ELR (cell line): ENCODE results near the gene MAP1LC3B2.

Source experiments
- DNase-seq: peaks from one replicate; pipeline ENCODE4 v3.0.0-alpha.2; 2015; ENCODE audit warnings: low read depth

The MAP1LC3B2 gene

GRCh38 chr12:116595672-116596071 lies 36.5 kb downstream of the MAP1LC3B2 start:
- DNase-seq = no peak

DNA sequence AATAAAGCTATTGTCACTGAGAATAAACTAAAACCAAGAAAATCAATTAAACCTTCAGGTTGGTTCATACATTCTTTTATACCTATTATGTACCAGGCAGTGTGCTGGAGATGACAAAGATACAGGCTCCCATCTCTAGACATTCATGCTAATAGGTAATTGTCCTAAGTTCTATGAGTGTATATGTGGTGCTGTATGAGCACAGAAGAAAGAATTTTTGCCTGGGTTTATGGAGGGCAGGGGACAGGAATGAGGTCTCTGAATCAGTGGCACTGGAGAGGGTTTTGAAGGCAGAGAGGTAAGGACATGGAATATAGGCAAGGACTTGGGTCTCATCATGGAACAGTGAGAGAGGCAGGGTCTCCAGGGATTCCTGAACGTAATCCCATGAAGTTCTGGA lies 38.7 kb downstream of the MAP1LC3B2 start:
- peak; percentile 37 for DNase-seq

DNA sequence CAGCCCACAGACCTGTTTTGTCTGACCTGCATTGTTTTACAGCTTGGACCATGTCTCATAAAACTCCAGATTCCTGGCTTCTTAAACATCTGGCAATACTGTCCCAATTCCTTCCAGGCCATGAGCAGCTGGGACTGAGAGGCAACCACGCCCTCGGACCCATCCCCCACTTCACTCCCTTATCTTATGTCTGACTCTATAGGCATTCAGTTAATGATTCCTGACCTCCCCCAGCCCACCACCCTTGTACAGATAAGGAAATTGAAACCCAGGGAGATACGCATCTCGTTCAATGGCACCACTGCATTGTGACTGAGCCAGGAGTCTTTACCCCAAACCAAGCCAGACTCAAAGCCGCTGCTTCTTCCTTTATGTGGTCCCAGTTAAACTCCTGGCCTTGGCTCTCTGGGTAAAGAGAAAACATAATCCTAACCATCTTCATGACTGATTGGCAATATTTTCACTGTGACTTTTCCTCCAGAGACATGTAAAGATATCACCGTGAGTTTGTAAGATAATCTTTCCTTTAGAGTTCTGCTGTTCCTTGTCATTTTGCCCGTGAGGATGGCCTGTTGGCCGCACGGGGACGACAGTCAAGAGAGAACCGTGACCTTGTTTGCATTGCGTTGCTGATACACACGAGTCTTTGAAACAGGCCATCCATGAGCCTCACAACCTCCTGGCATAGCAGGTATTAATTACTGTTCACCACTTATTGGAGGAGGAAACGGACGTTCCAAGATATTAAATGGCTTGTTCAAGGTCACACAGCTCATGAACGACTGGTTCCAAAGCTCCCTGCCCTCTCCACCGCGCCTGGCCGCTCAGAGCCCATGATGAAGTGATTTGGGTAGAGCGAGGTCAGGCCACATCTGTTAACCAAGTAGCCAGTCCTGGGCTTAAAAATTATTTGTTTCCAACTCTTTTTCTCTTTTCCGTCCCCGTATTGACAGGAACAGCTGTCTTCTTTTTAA lies 39.4 kb downstream of the MAP1LC3B2 start:
- DNase-seq = no peak

GRCh38 chr12:116599285-116600136 lies 40.3 kb downstream of the MAP1LC3B2 start:
- peak; percentile 77 for DNase-seq

GRCh38 chr12:116600959-116601918 lies 42.1 kb downstream of the MAP1LC3B2 start:
- DNase-seq = peak; percentile 88

GRCh38 chr12:116601933-116602810 lies 43.0 kb downstream of the MAP1LC3B2 start:
- DNase-seq = no peak

DNA sequence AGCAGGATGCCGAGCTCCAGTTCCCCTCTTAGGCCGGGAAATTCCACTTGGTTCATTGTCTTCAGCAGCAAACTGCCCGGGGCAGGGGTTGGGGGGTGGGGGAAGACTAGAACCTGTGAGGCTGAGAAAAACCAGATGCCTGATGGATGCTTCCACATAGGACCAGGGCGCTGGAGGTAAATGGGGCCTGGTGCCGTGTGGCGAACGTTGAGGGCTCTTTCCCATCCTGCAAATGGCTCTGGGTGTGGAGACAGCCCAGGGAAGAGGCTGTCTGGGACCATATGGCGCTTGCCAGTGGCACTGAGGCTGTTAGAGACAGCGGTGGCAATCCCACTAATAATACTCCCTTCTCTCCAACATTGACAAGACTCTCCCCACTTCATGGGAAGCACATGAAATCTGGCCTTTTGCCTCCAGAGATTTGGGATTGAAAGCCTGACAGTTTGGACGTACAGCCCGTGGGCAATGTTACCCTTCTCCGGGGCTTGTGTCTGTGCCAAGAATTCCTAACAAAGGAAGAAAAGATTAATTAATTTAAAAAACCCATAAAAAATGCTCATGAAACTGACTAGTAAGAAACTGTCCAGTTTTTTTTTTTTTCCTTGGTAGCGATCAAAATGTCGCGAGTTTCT lies 44.5 kb downstream of the MAP1LC3B2 start:
- DNase-seq = no peak

- DNase-seq = no peak
These were observed 45.2 kb downstream of the MAP1LC3B2 start for GRCh38 chr12:116604178-116604895.

GRCh38 chr12:116604951-116605641 lies 45.9 kb downstream of the MAP1LC3B2 start:
- peak; percentile 48 for DNase-seq

GRCh38 chr12:116606397-116606796 lies 47.2 kb downstream of the MAP1LC3B2 start:
- DNase-seq = no peak

- DNase-seq = peak; percentile 23
These were observed 47.9 kb downstream of the MAP1LC3B2 start for GRCh38 chr12:116607039-116607438.

- peak; percentile 26 for DNase-seq
These were observed 50.3 kb downstream of the MAP1LC3B2 start for GRCh38 chr12:116609319-116610114.

DNA sequence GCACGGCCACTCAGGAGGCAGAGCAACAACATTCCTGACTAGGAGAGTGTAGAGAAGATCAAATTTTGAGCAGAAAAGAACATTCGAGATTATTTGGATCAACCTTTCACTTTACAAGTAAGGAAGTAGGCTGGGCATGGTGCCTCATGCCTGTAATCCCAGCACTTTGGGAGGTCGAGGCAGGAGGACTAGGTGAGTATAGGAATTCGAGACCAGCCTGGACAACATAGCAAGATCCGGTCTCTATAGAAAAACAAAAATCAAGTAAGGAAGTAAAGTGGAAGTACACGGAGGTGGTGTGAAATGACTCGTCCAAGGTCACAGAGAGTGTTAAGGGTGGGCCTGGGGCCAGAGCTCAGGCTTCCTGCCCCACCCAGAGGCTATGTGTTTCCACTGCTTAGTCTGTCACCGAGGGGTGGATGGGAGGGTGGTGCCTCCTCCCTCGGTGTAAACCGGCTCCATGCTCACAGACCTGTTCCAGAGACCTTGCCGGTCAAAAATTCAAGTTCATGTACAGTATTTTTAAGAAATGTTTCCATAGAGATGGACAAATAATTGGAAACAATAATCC lies 51.9 kb downstream of the MAP1LC3B2 start:
- DNase-seq = peak; percentile 22

- DNase-seq = no peak
These were observed 53.3 kb downstream of the MAP1LC3B2 start for GRCh38 chr12:116612436-116612835.

- DNase-seq = no peak
These were observed 54.1 kb downstream of the MAP1LC3B2 start for GRCh38 chr12:116613256-116613655.

GRCh38 chr12:116614194-116614915 lies 55.2 kb downstream of the MAP1LC3B2 start:
- DNase-seq = peak; percentile 48
